ENCODE data around the gene RASSF10.

DNA sequence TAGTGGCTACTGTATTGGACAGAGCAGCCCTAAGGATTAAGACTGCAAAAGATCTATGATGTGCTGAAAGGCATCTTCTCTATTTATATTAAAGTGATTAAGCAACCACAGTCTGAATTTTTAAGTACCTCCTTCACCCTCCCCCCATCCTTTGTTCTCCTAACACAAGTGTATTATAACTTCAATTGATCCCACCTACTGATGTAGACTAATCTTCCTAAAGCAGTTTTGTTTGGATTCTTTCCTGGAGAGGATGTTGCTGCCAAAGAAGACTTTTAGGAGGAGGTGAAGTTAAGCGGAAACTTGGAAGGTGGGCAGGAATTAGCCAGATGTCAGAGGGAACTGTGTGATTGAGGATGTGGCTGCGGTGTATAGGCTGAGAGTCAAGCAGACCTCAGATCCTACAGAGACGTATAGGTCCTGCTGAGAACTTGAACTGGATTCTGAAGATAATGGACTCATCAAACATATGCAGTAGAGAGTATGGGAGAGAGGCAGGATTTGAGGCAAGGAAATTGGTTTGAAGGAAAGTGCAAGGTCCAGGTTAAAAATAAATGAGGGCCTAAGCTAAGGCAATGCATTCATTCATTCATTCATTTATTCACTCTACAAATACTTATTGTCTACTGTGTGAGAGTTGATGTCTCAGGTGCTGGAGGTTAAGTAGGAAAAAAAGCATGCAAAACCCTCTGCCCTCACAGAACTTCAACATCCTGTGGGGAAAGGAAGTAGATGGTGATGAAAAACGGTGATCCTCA lies 5.2 kb upstream of the RASSF10 start:
- no peak for TF ChIP-seq CTCF (conservative IDR thresholded peaks at IDR 0.05; ENCODE audit: low read depth, low read length)
- TF ChIP-seq EZH2 (IDR thresholded peaks at IDR 0.05; ENCODE audit: low read length, unreplicated experiment) = no peak

All from PC-3 (cell line).